ENCODE measurements around the gene PTGER1.

PTGER1 gene

GRCh38 chr19:14476673-14477401, 1.7 kb upstream of the PTGER1 start:
- Histone ChIP-seq H3K36me3 (replicated peaks; ENCODE audit: low read depth, low read length) (peaks cover 7% of the 10 kb centered on the region), H3K27ac (ENCODE audit: low read length) (no peak overlapping the region), H3K79me2 (ENCODE audit: low read length) (no peaks in the 10 kb centered on the region), H3K9ac (ENCODE audit: low read length) (no peak overlapping the region), H3K4me3 (ENCODE audit: low read length) (peak overlapping the region; percentile 42), H4K20me1 (ENCODE audit: insufficient read depth, low read length) (no peaks in the 10 kb centered on the region), H3K4me2 (ENCODE audit: low read length) (peak overlapping the region; percentile 49), H3K4me1 (ENCODE audit: low read length) (peaks cover 26% of the 10 kb centered on the region), H3K27me3 (ENCODE audit: low read depth, low read length) (no peaks in the 10 kb centered on the region), H2AFZ (ENCODE audit: low read depth, low read length) (no peak overlapping the region), H3K9me3 (ENCODE audit: insufficient read depth, low read length) (no peaks in the 10 kb centered on the region)
- no peak for TF ChIP-seq CTCF (IDR thresholded peaks at IDR 0.05; ENCODE audit: low read depth, low read length)
- TF ChIP-seq EZH2phosphoT487 (IDR thresholded peaks at IDR 0.05; ENCODE audit: low read depth), result no peak

GRCh38 chr19:14476327-14476672, 1.1 kb upstream of the PTGER1 start:
- Histone ChIP-seq H3K27ac (ENCODE audit: low read length) (no peak overlapping the region), H3K4me2 (ENCODE audit: low read length) (peak overlapping the region; percentile 49), H3K9ac (ENCODE audit: low read length) (no peak overlapping the region), H3K9me3 (ENCODE audit: insufficient read depth, low read length) (no peaks in the 10 kb centered on the region), H4K20me1 (ENCODE audit: insufficient read depth, low read length) (no peaks in the 10 kb centered on the region), H3K79me2 (ENCODE audit: low read length) (no peaks in the 10 kb centered on the region), H2AFZ (ENCODE audit: low read depth, low read length) (no peak overlapping the region), H3K36me3 (replicated peaks; ENCODE audit: low read depth, low read length) (peaks cover 10% of the 10 kb centered on the region), H3K27me3 (ENCODE audit: low read depth, low read length) (no peaks in the 10 kb centered on the region), H3K4me1 (ENCODE audit: low read length) (peaks cover 26% of the 10 kb centered on the region), H3K4me3 (ENCODE audit: low read length) (peak overlapping the region; percentile 42)
- no peak for TF ChIP-seq EZH2phosphoT487 (IDR thresholded peaks at IDR 0.05; ENCODE audit: low read depth)
- TF ChIP-seq CTCF (IDR thresholded peaks at IDR 0.05; ENCODE audit: low read depth, low read length), result no peak

GRCh38 chr19:14474827-14475226, 327 bp downstream of the PTGER1 start:
- Histone ChIP-seq H3K79me2 (ENCODE audit: low read length) (no peaks in the 10 kb centered on the region), H3K9me3 (ENCODE audit: insufficient read depth, low read length) (no peaks in the 10 kb centered on the region), H2AFZ (ENCODE audit: low read depth, low read length) (no peak overlapping the region), H3K9ac (ENCODE audit: low read length) (no peak overlapping the region), H3K27me3 (ENCODE audit: low read depth, low read length) (no peaks in the 10 kb centered on the region), H3K4me2 (ENCODE audit: low read length) (peak overlapping the region; percentile 49), H3K4me1 (ENCODE audit: low read length) (peaks cover 17% of the 10 kb centered on the region), H4K20me1 (ENCODE audit: insufficient read depth, low read length) (0 out of 2 replicates have a peak, but pooled peaks cover 3% of the 10 kb centered on the region), H3K36me3 (replicated peaks; ENCODE audit: low read depth, low read length) (peaks cover 17% of the 10 kb centered on the region), H3K4me3 (ENCODE audit: low read length) (peak overlapping the region; percentile 32), H3K27ac (ENCODE audit: low read length) (no peak overlapping the region)
- TF ChIP-seq EZH2phosphoT487 (IDR thresholded peaks at IDR 0.05; ENCODE audit: low read depth) (no peak), CTCF (IDR thresholded peaks at IDR 0.05; ENCODE audit: low read depth, low read length) (no peak)

- no peaks in the 10 kb centered on the region for H3K27me3 ChIP-seq (ENCODE audit: low read depth, low read length)
- H2AFZ ChIP-seq (ENCODE audit: low read depth, low read length), result no peak overlapping the region
- H3K79me2 ChIP-seq (ENCODE audit: low read length), result no peaks in the 10 kb centered on the region
- H3K4me3 ChIP-seq (ENCODE audit: low read length), result no peak overlapping the region
- H3K27ac ChIP-seq (ENCODE audit: low read length), result no peak overlapping the region
- 0 out of 2 replicates have a peak, but pooled peaks cover 3% of the 10 kb centered on the region for H4K20me1 ChIP-seq (ENCODE audit: insufficient read depth, low read length)
- peaks cover 24% of the 10 kb centered on the region for H3K36me3 ChIP-seq (replicated peaks; ENCODE audit: low read depth, low read length)
- no peak overlapping the region for H3K9ac ChIP-seq (ENCODE audit: low read length)
- no peak overlapping the region for H3K4me2 ChIP-seq (ENCODE audit: low read length)
- peaks cover 16% of the 10 kb centered on the region for H3K4me1 ChIP-seq (ENCODE audit: low read length)
- TF ChIP-seq EZH2phosphoT487 (IDR thresholded peaks at IDR 0.05; ENCODE audit: low read depth) (no peak), CTCF (IDR thresholded peaks at IDR 0.05; ENCODE audit: low read depth, low read length) (no peak)
- H3K9me3 ChIP-seq (ENCODE audit: insufficient read depth, low read length), result no peaks in the 10 kb centered on the region
Measured at GRCh38 chr19:14473978-14474578, 1.1 kb downstream of the PTGER1 start.

All from OCI-LY3 (cell line).